OCI-LY7 (cell line): ENCODE results near the gene MYBBP1A.

ENCODE experiments used
- CTCF ChIP-seq: fragments of 200-600 bp; sonication (generic); conservative IDR thresholded peaks from 2 replicates; pipeline ENCODE4 v1.5.1; 2014; ENCODE audit warnings: mild to moderate bottlenecking, antibody characterized with exemption, low read length, moderate library complexity, mixed read lengths
- EZH2phosphoT487 ChIP-seq: fragments of 200-600 bp; sonication (generic); IDR thresholded peaks from 2 replicates; pipeline ENCODE4 v1.6.1; 2018; ENCODE audit warnings: low read depth, borderline replicate concordance, mild to moderate bottlenecking, mixed run types, antibody characterized with exemption, low read length, moderate library complexity, mixed read lengths

- TF ChIP-seq CTCF (no peak), EZH2phosphoT487 (no peak)
Measured at GRCh38 chr17:4508207-4508606, 47.0 kb downstream of the MYBBP1A start.
